SK-N-SH (cell line): ENCODE data around the gene HEG1. TPM values are rescaled to one million over a fixed set of nuclear protein-coding genes. Genes with fewer than 3 reads are reported as not detected.

ENCODE experiments used
- CTCF ChIA-PET: fragments of 300-600, 350-600 bp; formaldehyde crosslinking; extraction: SDS; loops from one replicate; lab custom pipeline; 2021; lab: Yijun Ruan, JAX
- POLR2A ChIA-PET: fragments of 350-600 bp; sonication (Branson Sonifier 250); formaldehyde crosslinking; extraction: SDS; loops from one replicate; lab custom pipeline; 2020; ENCODE audit warnings: antibody characterized with exemption, inconsistent platforms; lab: Yijun Ruan, JAX
- DNase-seq: peaks from one replicate; pipeline ENCODE4 v3.0.0; 2012
- H2AFZ ChIP-seq: fragments of 200-600 bp; sonication (generic); 2 replicates; pipeline ENCODE4 v1.8.1; 2016; ENCODE audit warnings: antibody characterized with exemption, mild to moderate bottlenecking, low read depth
- H3F3A ChIP-seq: fragments of 200-600 bp; sonication (generic); replicated peaks from 2 replicates; pipeline ENCODE3; 2016; ENCODE audit warnings: antibody characterized with exemption, mild to moderate bottlenecking; ENCODE audit not compliant: insufficient read depth
- H3K27ac ChIP-seq, 2 experiments: fragments of 200-500 bp in 1 of 2; fragments of 200-600 bp in 1 of 2; sonication (Bioruptor generic) in 1 of 2; sonication (generic), shearing (Covaris generic) in 1 of 2; 2 replicates each; pipeline versions ENCODE4 v1.5.1 to v1.6.1; 2014 to 2016; ENCODE audit warnings: low read depth in 2 of 2, inconsistent platforms in 1 of 2, low read length in 1 of 2, mild to moderate bottlenecking in 1 of 2, mixed read lengths in 1 of 2
- H3K27me3 ChIP-seq: fragments of 200-600 bp; sonication (generic), shearing (Covaris generic); 2 replicates; pipeline ENCODE4 v1.6.1; 2016; ENCODE audit warnings: mixed run types; ENCODE audit not compliant: insufficient read depth
- H3K36me3 ChIP-seq, 2 experiments: fragments of 200-500 bp in 1 of 2; fragments of 200-600 bp in 1 of 2; sonication (Bioruptor generic) in 1 of 2; sonication (generic) in 1 of 2; replicated peaks in 1 of 2; 2 replicates each; pipeline versions ENCODE3 to v1.5.1; 2014 to 2016; ENCODE audit warnings: low read length in 1 of 2, mild to moderate bottlenecking in 1 of 2; ENCODE audit not compliant: insufficient read depth in 2 of 2, control insufficient read depth in 1 of 2
- H3K4me1 ChIP-seq, 2 experiments: fragments of 200-500 bp in 1 of 2; fragments of 200-600 bp in 1 of 2; sonication (Bioruptor generic) in 1 of 2; sonication (generic), shearing (Covaris generic) in 1 of 2; 2 replicates each; pipeline versions ENCODE4 v1.5.1 to v1.6.1; 2014 to 2016; ENCODE audit warnings: low read depth in 1 of 2, low read length in 1 of 2, mixed run types in 1 of 2; ENCODE audit not compliant: insufficient read depth in 2 of 2, control insufficient read depth in 1 of 2
- H3K4me2 ChIP-seq: fragments of 200-600 bp; sonication (generic), shearing (Covaris generic); 2 replicates; pipeline ENCODE4 v1.6.1; 2017; ENCODE audit warnings: mixed run types
- H3K4me3 ChIP-seq, 2 experiments: fragments of 200-500 bp in 1 of 2; fragments of 200-600 bp in 1 of 2; sonication (Bioruptor generic) in 1 of 2; sonication (generic), shearing (Covaris generic) in 1 of 2; 2 replicates each; pipeline versions ENCODE4 v1.5.1 to v1.8.1; 2014 to 2016; ENCODE audit warnings: low read depth in 2 of 2, inconsistent platforms in 1 of 2, low read length in 1 of 2, mild to moderate bottlenecking in 1 of 2, mixed read lengths in 1 of 2, moderate library complexity in 1 of 2
- H3K79me2 ChIP-seq: fragments of 200-600 bp; sonication (generic); 2 replicates; pipeline ENCODE4 v1.8.1; 2017; ENCODE audit warnings: mild to moderate bottlenecking; ENCODE audit not compliant: insufficient read depth
- H3K9ac ChIP-seq: fragments of 200-600 bp; sonication (generic); 2 replicates; pipeline ENCODE4 v1.6.1; 2017; ENCODE audit warnings: mixed run types
- H3K9me2 ChIP-seq: fragments of 200-600 bp; sonication (generic); 2 replicates; pipeline ENCODE4 v1.6.1; 2017; ENCODE audit warnings: mixed run types
- H3K9me3 ChIP-seq: fragments of 200-600 bp; sonication (generic); 2 replicates; pipeline ENCODE4 v1.6.1; 2017; ENCODE audit warnings: mixed run types, mild to moderate bottlenecking, moderate library complexity
- H4K20me1 ChIP-seq: fragments of 200-600 bp; sonication (generic); 2 replicates; pipeline ENCODE4 v1.6.1; 2017; ENCODE audit warnings: mild to moderate bottlenecking, mixed run types; ENCODE audit not compliant: insufficient read depth
- CHD2 ChIP-seq: fragments of 150-350 bp; IDR thresholded peaks from 2 replicates; pipeline ENCODE4 v1.6.1; 2018; ENCODE audit warnings: low read length; ENCODE audit not compliant: partially characterized antibody
- ELF1 ChIP-seq: IDR thresholded peaks from 2 replicates; pipeline ENCODE4 v1.4.0; 2012
- EZH2phosphoT487 ChIP-seq: fragments of 200-600 bp; sonication (generic); IDR thresholded peaks from 2 replicates; pipeline ENCODE4 v1.6.1; 2017; ENCODE audit warnings: low read depth, mixed run types, mild to moderate bottlenecking, antibody characterized with exemption, moderate library complexity, borderline replicate concordance
- FOXM1 ChIP-seq: IDR thresholded peaks from 2 replicates; pipeline ENCODE4 v1.4.0; 2012; ENCODE audit warnings: low read depth, mild to moderate bottlenecking
- GATA2 ChIP-seq: sonication (generic); formaldehyde crosslinking; IDR thresholded peaks from 2 replicates; pipeline ENCODE4 v1.5.0; 2020; ENCODE audit warnings: mild to moderate bottlenecking, missing genetic modification reagents
- IRF3 ChIP-seq: fragments of 150-350 bp; IDR thresholded peaks from 2 replicates; pipeline ENCODE4 v1.6.1; 2016; ENCODE audit warnings: mild to moderate bottlenecking, low read depth, low read length
- MXI1 ChIP-seq: IDR thresholded peaks from 2 replicates; pipeline ENCODE4 v1.6.1; 2012; ENCODE audit warnings: mild to moderate bottlenecking, low read depth, low read length, improper control_type of control experiment
- PBX3 ChIP-seq: IDR thresholded peaks from 2 replicates; pipeline ENCODE4; 2012
- RAD21 ChIP-seq: IDR thresholded peaks from 2 replicates; pipeline ENCODE4 v1.6.1; 2012; ENCODE audit warnings: mild to moderate bottlenecking, low read length
- REST ChIP-seq: IDR thresholded peaks from 2 replicates; pipeline ENCODE4 v1.6.1; 2012; ENCODE audit warnings: mild to moderate bottlenecking, low read depth, low read length, moderate library complexity
- RFX5 ChIP-seq: IDR thresholded peaks from 2 replicates; pipeline ENCODE4 v1.6.1; 2012; ENCODE audit warnings: mild to moderate bottlenecking, improper control_type of control experiment, low read length
- SMC3 ChIP-seq: IDR thresholded peaks from 2 replicates; pipeline ENCODE4 v1.6.1; 2012; ENCODE audit warnings: low read depth, low read length, improper control_type of control experiment
- TAF1 ChIP-seq: IDR thresholded peaks from 2 replicates; pipeline ENCODE4 v1.6.1; 2012; ENCODE audit warnings: low read depth, mild to moderate bottlenecking, low read length, moderate library complexity, borderline replicate concordance
- TCF12 ChIP-seq: IDR thresholded peaks from 2 replicates; pipeline ENCODE4 v1.4.0; 2012
- TEAD4 ChIP-seq: IDR thresholded peaks from 2 replicates; pipeline ENCODE4 v1.4.0; 2012; ENCODE audit warnings: mild to moderate bottlenecking, borderline replicate concordance; ENCODE audit not compliant: insufficient read depth
- USF2 ChIP-seq: fragments of 150-350 bp; IDR thresholded peaks from 2 replicates; pipeline ENCODE4 v1.6.1; 2017; ENCODE audit warnings: antibody characterized with exemption, low read length, low read depth, borderline replicate concordance
- YY1 ChIP-seq: IDR thresholded peaks from 2 replicates; pipeline ENCODE4 v1.4.0; 2012; ENCODE audit warnings: low read depth, mild to moderate bottlenecking
- ZBTB33 ChIP-seq: IDR thresholded peaks from 2 replicates; pipeline ENCODE4 v1.4.0; 2012; ENCODE audit warnings: low read depth, borderline replicate concordance
- WGBS: methylation state at CpG from one replicate; pipeline ENCODE4 v1.1.6; 2017; ENCODE audit warnings: low lambda C conversion rate; 5-methylcytosine and 5-hydroxymethylcytosine counted together
- polyA plus RNA-seq, 3 experiments: library from polyadenylated mRNA; depleted of rRNA; stranded (reverse); fragments of >200 nt; gene quantifications; 2 replicates each; pipeline ENCODE4 v1.2.3, GENCODE V29; 2012
- TF ChIP-seq, protein P1 (sequence below): IDR thresholded peaks from 2 replicates; pipeline ENCODE4 v1.4.0; 2012; ENCODE audit warnings: low read depth

The HEG1 gene
- polyA plus RNA-seq, 1 of the 3 experiments (the other 2 are of a cell fraction): 27.7 TPM

DNA sequence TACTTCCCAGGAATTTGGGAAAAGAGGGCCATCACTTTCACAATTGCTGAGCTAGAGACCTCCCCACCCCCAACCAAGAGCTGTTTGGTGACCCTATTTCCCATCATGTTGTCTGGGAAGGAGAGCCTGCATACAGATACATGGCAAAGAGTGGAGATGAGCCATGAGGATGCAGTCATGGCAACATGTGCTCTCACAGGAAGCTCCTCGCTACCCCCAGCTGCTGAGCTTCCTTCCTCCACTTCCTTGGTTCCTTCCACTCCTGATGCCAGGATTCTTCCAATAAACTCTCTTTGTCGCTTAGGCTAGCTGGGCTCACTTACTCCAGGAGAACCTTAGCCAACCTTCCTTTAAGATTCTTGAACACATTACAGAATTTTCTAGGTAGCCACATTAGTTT is 72.9 kb downstream of the HEG1 start:
- no peak for DNase-seq
- Histone ChIP-seq H3K36me3 (peaks cover 7 to 30% of the 10 kb centered on the region in 2 experiments), H3K9me2 (no peaks in the 10 kb centered on the region), H4K20me1 (no peaks in the 10 kb centered on the region), H3K27ac (no peak overlapping the region)
- TF ChIP-seq RFX5 (no peak), TEAD4 (no peak), TAF1 (no peak), REST (no peak), EZH2phosphoT487 (no peak), MXI1 (no peak), FOXM1 (no peak), IRF3 (no peak)
- TF ChIP-seq, all 33 proteins: peak for 0
- POLR2A ChIA-PET: no interaction called here
- CTCF ChIA-PET: interaction anchor here (0.7 to 6.2 kb wide), 6 partner anchors 12 to 418 kb away, joined by 3 to 41 read pairs (median 4); no protein-coding TSS in a partner anchor
- Histone ChIP-seq H3K4me1 (peaks cover 5 to 21% of the 10 kb centered on the region in 2 experiments; a peak in 3 of 4 replicates), H3K79me2 (no peaks in the 10 kb centered on the region; the same call in 1 of the 2 replicates), H3F3A (peaks cover 34% of the 10 kb centered on the region), H3K27me3 (no peaks in the 10 kb centered on the region), H3K4me3 (no peak overlapping the region), H3K9ac (no peak overlapping the region), H3K4me2 (no peak overlapping the region), H2AFZ (no peak overlapping the region), H3K9me3 (no peaks in the 10 kb centered on the region)
- 100% methylated on average over 2 of the region's 2 CpGs for WGBS

- Histone ChIP-seq H3K9me3 (no peaks in the 10 kb centered on the region), H3K9ac (no peak overlapping the region), H3K27ac (no peak overlapping the region), H3K4me3 (no peak overlapping the region), H4K20me1 (no peaks in the 10 kb centered on the region), H3K4me2 (no peak overlapping the region), H3K79me2 (no peaks in the 10 kb centered on the region; the same call in 1 of the 2 replicates), H3F3A (peaks cover 24% of the 10 kb centered on the region), H3K36me3 (peaks cover 7 to 44% of the 10 kb centered on the region in 2 experiments), H3K9me2 (no peaks in the 10 kb centered on the region), H2AFZ (no peak overlapping the region), H3K4me1 (peaks cover 5 to 13% of the 10 kb centered on the region in 2 experiments; a peak in 3 of 4 replicates), H3K27me3 (no peaks in the 10 kb centered on the region)
- 88% methylated on average over 5 of the region's 5 CpGs for WGBS
- POLR2A ChIA-PET: no interaction called here
- CTCF ChIA-PET: interaction anchor here (1.0 kb wide), 1 partner anchor 10 kb away, joined by 3 read pairs; no protein-coding TSS in a partner anchor
- no peak for DNase-seq
- TF ChIP-seq EZH2phosphoT487 (no peak), ZBTB33 (no peak), TCF12 (no peak), RFX5 (no peak), RAD21 (no peak), PBX3 (no peak), GATA2 (CRISPR knock-in tag) (no peak), YY1 (no peak), CHD2 (no peak), USF2 (no peak), SMC3 (no peak), ELF1 (no peak)
- TF ChIP-seq, protein P1, sequence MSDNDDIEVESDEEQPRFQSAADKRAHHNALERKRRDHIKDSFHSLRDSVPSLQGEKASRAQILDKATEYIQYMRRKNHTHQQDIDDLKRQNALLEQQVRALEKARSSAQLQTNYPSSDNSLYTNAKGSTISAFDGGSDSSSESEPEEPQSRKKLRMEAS: no peak
Measured at GRCh38 chr3:124981472-124981871, 74.3 kb downstream of the HEG1 start.
